SK-N-MC (cell line): Measurements from ENCODE around the gene UBE2V1.
"Not testable (repeated sequence)": the region's sequence is repeated elsewhere in the genome, so short reads cannot be mapped to it uniquely, and the experiment has no call there.

ENCODE experiments used
- DNase-seq: peaks from one replicate; pipeline ENCODE4 v3.0.0-alpha.2; 2011; ENCODE audit warnings: low read depth, low spot score
- H3K27ac ChIP-seq: fragments of 200-600 bp; sonication (generic); 2 replicates; pipeline ENCODE4 v1.5.1; 2016; ENCODE audit warnings: mixed run types
- H3K36me3 ChIP-seq: fragments of 200-600 bp; sonication (generic); 2 replicates; pipeline ENCODE4 v1.6.1; 2017; ENCODE audit warnings: antibody characterized with exemption, low read length, mixed read lengths; ENCODE audit not compliant: insufficient read depth
- H3K4me3 ChIP-seq: fragments of 200-600 bp; sonication (generic); 2 replicates; pipeline ENCODE4 v1.5.1; 2016
- H3K9ac ChIP-seq: fragments of 200-600 bp; sonication (generic); 2 replicates; pipeline ENCODE4 v1.8.0; 2017; ENCODE audit warnings: mixed run types, mixed read lengths; ENCODE audit not compliant: insufficient read length
- H3K9me3 ChIP-seq: fragments of 200-600 bp; sonication (generic); 2 replicates; pipeline ENCODE4 v1.6.1; 2017; ENCODE audit warnings: low read depth, mild to moderate bottlenecking, antibody characterized with exemption, low read length, moderate library complexity, mixed read lengths
- EZH2 ChIP-seq: fragments of 200-600 bp; sonication (generic); IDR thresholded peaks from one replicate; pipeline ENCODE4 v1.6.1; 2017; ENCODE audit warnings: antibody characterized with exemption
- FOXP2 ChIP-seq: optimal IDR thresholded peaks from 2 replicates; pipeline ENCODE3; 2011; ENCODE audit warnings: mild to moderate bottlenecking, moderate library complexity; ENCODE audit not compliant: insufficient read depth; ENCODE audit errors: extremely low read length, control extremely low read depth
- POLR2AphosphoS5 ChIP-seq: IDR thresholded peaks from 2 replicates; pipeline ENCODE4 v1.6.1; 2012; ENCODE audit warnings: mild to moderate bottlenecking, low read depth, low read length, borderline replicate concordance

Gene UBE2V1

GRCh38 chr20:50138479-50139393 lies 25.8 kb upstream of the UBE2V1 start:
- TF ChIP-seq FOXP2, result no peak
- no peak for TF ChIP-seq POLR2AphosphoS5
- TF ChIP-seq EZH2, result no peak
- Histone ChIP-seq H3K4me3 (no peak overlapping the region), H3K9me3 (no peaks in the 10 kb centered on the region), H3K27ac (no peak overlapping the region), H3K36me3 (peaks cover 31% of the 10 kb centered on the region), H3K9ac (no peak overlapping the region)
- no peak for DNase-seq

GRCh38 chr20:50138120-50138478 lies 25.1 kb upstream of the UBE2V1 start:
- H3K4me3 ChIP-seq, result no peak overlapping the region
- no peaks in the 10 kb centered on the region for H3K9me3 ChIP-seq
- H3K9ac ChIP-seq, result no peak overlapping the region
- no peak for DNase-seq
- H3K27ac ChIP-seq, result no peak overlapping the region
- TF ChIP-seq FOXP2, result no peak
- no peak for TF ChIP-seq POLR2AphosphoS5
- no peak for TF ChIP-seq EZH2
- peaks cover 27% of the 10 kb centered on the region for H3K36me3 ChIP-seq

- not testable (repeated sequence) for H3K4me3 ChIP-seq, H3K27ac ChIP-seq, DNase-seq, H3K9ac ChIP-seq, H3K9me3 ChIP-seq
- H3K36me3 ChIP-seq, result peaks cover 25% of the 10 kb centered on the region; the same call in 1 of the 2 replicates
Observed at GRCh38 chr20:50137702-50138101, 24.8 kb upstream of the UBE2V1 start.

GRCh38 chr20:50136822-50137599 lies 24.1 kb upstream of the UBE2V1 start:
- Histone ChIP-seq H3K9ac (no peak overlapping the region), H3K4me3 (no peak overlapping the region), H3K27ac (no peak overlapping the region), H3K36me3 (peaks cover 27% of the 10 kb centered on the region; the same call in 1 of the 2 replicates), H3K9me3 (no peaks in the 10 kb centered on the region)
- TF ChIP-seq EZH2, result no peak
- TF ChIP-seq FOXP2, result no peak
- no peak for TF ChIP-seq POLR2AphosphoS5
- no peak for DNase-seq

- H3K4me3 ChIP-seq, H3K27ac ChIP-seq, H3K9me3 ChIP-seq, DNase-seq, H3K9ac ChIP-seq: not testable (repeated sequence)
- H3K36me3 ChIP-seq, result peaks cover 17% of the 10 kb centered on the region
Observed at GRCh38 chr20:50135157-50135556, 22.2 kb upstream of the UBE2V1 start.

- Histone ChIP-seq H3K9ac (no peak overlapping the region), H3K4me3 (no peak overlapping the region), H3K9me3 (no peaks in the 10 kb centered on the region), H3K27ac (no peak overlapping the region), H3K36me3 (peaks cover 28% of the 10 kb centered on the region)
- DNase-seq, result no peak
- TF ChIP-seq FOXP2 (no peak), POLR2AphosphoS5 (no peak), EZH2 (no peak)
Observed at GRCh38 chr20:50133474-50134217, 20.7 kb upstream of the UBE2V1 start.

- no peak overlapping the region for H3K27ac ChIP-seq
- H3K9me3 ChIP-seq, result no peaks in the 10 kb centered on the region
- no peak overlapping the region for H3K9ac ChIP-seq
- no peak for DNase-seq
- H3K36me3 ChIP-seq, result peaks cover 34% of the 10 kb centered on the region
- H3K4me3 ChIP-seq, result no peak overlapping the region
- no peak for TF ChIP-seq POLR2AphosphoS5
- no peak for TF ChIP-seq EZH2
- TF ChIP-seq FOXP2, result no peak
Observed at GRCh38 chr20:50133041-50133440, 20.1 kb upstream of the UBE2V1 start.

GRCh38 chr20:50130995-50131394 lies 18.0 kb upstream of the UBE2V1 start:
- H3K4me3 ChIP-seq, result no peak overlapping the region
- H3K27ac ChIP-seq, result no peak overlapping the region
- no peak overlapping the region for H3K9ac ChIP-seq
- peaks cover 44% of the 10 kb centered on the region for H3K36me3 ChIP-seq
- no peak for DNase-seq
- H3K9me3 ChIP-seq, result no peaks in the 10 kb centered on the region
- TF ChIP-seq EZH2 (no peak), FOXP2 (no peak), POLR2AphosphoS5 (no peak)

- Histone ChIP-seq H3K27ac (no peak overlapping the region), H3K36me3 (peaks cover 46% of the 10 kb centered on the region), H3K9me3 (no peaks in the 10 kb centered on the region), H3K9ac (no peak overlapping the region), H3K4me3 (no peak overlapping the region)
- no peak for DNase-seq
- no peak for TF ChIP-seq POLR2AphosphoS5
- no peak for TF ChIP-seq FOXP2
- TF ChIP-seq EZH2, result no peak
Observed at GRCh38 chr20:50130356-50130723, 17.4 kb upstream of the UBE2V1 start.
